Measurements from ENCODE around the gene SSTR3.

Gene SSTR3

DNA sequence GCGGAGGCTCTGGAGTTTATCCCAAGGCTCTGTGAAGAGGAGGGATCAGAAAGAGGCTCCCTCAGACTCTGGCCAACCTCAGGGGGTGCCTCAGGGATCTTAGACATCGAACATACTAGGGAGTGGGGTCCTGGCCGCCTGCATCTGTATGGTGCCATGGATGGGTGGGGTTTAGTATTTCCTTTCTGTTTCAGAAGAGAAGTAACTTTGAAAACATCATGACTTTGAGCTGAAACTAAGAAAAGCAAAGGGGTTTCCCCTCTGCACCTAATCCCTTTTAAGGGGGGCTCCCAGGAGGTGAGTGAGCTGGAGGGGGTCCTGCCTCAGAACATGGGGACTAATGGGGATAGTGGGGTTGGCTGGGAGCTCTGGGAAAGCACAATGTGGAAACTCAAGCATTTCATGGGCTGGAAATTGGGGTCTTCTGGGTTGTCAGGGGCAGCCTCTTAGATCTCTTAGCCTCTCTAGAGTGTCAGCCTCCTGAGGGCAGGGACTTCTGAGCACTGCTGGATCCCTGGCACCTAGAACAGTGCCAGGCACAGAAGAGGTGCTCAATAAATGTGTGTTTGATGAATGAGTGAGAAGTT lies 11.8 kb upstream of the SSTR3 start:
- Histone ChIP-seq H3K4me1 (ENCODE audit: insufficient read depth, low read length) (no peaks in the 10 kb centered on the region), H3K27me3 (ENCODE audit: control insufficient read depth in 1 of 2, insufficient read depth in 2 of 2, low read length in 2 of 2) (peaks cover 0 to 5% of the 10 kb centered on the region in 2 donors), H3K9me3 (ENCODE audit: low read length) (no peaks in the 10 kb centered on the region), H3K36me3 (ENCODE audit: insufficient read depth, low read length) (no peaks in the 10 kb centered on the region), H3K27ac (ENCODE audit: low read depth, low read length) (no peak overlapping the region), H3K4me3 (ENCODE audit: low read depth in 1 of 2, low read length in 2 of 2) (no peak overlapping the region), H3K9ac (ENCODE audit: low read length) (no peak overlapping the region)

DNA sequence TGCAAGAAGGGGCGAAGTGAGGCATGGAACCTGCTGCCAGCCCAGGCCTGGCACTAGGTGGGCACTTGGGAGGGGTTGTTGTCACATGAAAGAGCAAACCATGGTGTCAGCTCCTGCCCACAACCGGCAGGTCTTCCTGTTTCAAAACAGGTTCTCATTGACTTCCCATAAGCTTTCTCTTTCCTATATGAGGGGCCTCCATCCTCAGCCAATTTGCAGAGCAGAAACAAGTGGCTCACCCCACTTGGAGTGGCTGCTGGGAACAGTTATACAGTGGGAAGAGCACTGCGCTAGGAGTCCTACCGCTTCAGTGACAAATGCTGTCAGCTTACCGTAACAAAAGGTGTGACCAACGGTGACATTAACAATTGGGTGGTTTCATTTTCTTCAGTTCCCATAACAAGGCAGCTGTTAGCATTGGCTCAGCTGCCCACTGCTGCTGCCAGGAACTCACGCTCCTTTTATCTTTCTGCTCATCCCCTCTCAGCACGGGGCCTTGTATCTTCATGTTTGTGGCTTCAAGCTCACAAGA lies 10.2 kb upstream of the SSTR3 start:
- H3K4me3 ChIP-seq (ENCODE audit: low read depth in 1 of 2, low read length in 2 of 2) = no peak overlapping the region
- no peaks in the 10 kb centered on the region for H3K36me3 ChIP-seq (ENCODE audit: insufficient read depth, low read length)
- no peak overlapping the region for H3K9ac ChIP-seq (ENCODE audit: low read length)
- no peaks in the 10 kb centered on the region for H3K4me1 ChIP-seq (ENCODE audit: insufficient read depth, low read length)
- H3K27me3 ChIP-seq (ENCODE audit: control insufficient read depth in 1 of 2, insufficient read depth in 2 of 2, low read length in 2 of 2) = peaks cover 0 to 5% of the 10 kb centered on the region in 2 donors
- no peaks in the 10 kb centered on the region for H3K9me3 ChIP-seq (ENCODE audit: low read length)
- no peak overlapping the region for H3K27ac ChIP-seq (ENCODE audit: low read depth, low read length)

DNA sequence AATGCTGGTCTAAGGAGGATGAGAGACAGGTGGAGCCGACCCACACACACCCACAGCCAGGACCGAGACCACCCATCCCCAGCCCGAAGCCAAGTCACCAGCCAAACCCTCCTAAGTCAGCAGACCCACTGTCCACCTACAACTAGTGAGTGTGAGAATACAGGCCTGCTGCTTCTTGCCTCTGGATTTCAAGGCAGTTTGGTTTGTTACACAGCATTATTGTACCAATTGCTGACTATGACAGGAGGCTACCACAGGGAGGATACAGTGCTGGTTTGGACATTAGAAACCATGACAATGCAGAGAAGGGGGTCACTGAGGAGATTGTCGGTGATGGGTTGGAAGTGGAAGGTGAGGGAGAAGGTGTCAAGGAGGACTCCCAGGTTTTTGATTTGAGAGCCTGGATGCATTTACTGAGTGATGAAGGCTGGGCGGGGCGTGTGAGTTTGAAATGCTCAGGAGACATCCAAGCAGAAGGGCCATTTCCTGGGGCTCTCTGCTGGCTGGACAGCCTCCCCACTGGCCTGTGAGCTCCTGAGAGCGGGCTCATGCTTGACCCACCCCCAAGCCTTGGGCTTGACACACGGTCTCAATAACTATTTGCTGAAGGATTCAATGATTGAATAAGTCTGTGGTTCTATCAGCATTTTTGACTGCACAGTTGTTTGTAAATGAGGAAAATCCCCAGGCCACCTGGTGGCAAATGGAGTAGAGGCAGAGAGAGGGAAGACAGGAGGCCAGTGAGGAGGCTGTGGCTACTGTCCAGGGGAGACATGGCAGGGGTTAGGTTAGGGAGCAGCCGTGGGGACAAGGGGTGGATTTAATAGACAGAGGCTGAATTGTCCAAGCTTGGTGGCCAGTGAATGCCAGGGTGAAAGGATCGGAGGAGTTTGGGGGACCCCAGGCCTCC lies 9.4 kb upstream of the SSTR3 start:
- H3K36me3 ChIP-seq (ENCODE audit: insufficient read depth, low read length) = no peaks in the 10 kb centered on the region
- H3K27me3 ChIP-seq (ENCODE audit: control insufficient read depth in 1 of 2, insufficient read depth in 2 of 2, low read length in 2 of 2) = peaks cover 0 to 5% of the 10 kb centered on the region in 2 donors
- H3K9me3 ChIP-seq (ENCODE audit: low read length) = no peaks in the 10 kb centered on the region
- H3K4me1 ChIP-seq (ENCODE audit: insufficient read depth, low read length) = no peaks in the 10 kb centered on the region
- no peak overlapping the region for H3K27ac ChIP-seq (ENCODE audit: low read depth, low read length)
- no peak overlapping the region for H3K9ac ChIP-seq (ENCODE audit: low read length)
- no peak overlapping the region for H3K4me3 ChIP-seq (ENCODE audit: low read depth in 1 of 2, low read length in 2 of 2)

- no peak overlapping the region for H3K4me3 ChIP-seq (ENCODE audit: low read depth in 1 of 2, low read length in 2 of 2)
- no peak overlapping the region for H3K9ac ChIP-seq (ENCODE audit: low read length)
- H3K27me3 ChIP-seq (ENCODE audit: control insufficient read depth in 1 of 2, insufficient read depth in 2 of 2, low read length in 2 of 2) = peaks cover 0 to 5% of the 10 kb centered on the region in 2 donors
- no peaks in the 10 kb centered on the region for H3K36me3 ChIP-seq (ENCODE audit: insufficient read depth, low read length)
- H3K27ac ChIP-seq (ENCODE audit: low read depth, low read length) = no peak overlapping the region
- no peaks in the 10 kb centered on the region for H3K4me1 ChIP-seq (ENCODE audit: insufficient read depth, low read length)
- H3K9me3 ChIP-seq (ENCODE audit: low read length) = no peaks in the 10 kb centered on the region
These were observed 8.3 kb upstream of the SSTR3 start for GRCh38 chr22:37220543-37220981.

- Histone ChIP-seq H3K27ac (ENCODE audit: low read depth, low read length) (no peak overlapping the region), H3K9ac (ENCODE audit: low read length) (no peak overlapping the region), H3K9me3 (ENCODE audit: low read length) (no peaks in the 10 kb centered on the region), H3K4me3 (ENCODE audit: low read depth in 1 of 2, low read length in 2 of 2) (no peak overlapping the region), H3K36me3 (ENCODE audit: insufficient read depth, low read length) (no peaks in the 10 kb centered on the region), H3K4me1 (ENCODE audit: insufficient read depth, low read length) (no peaks in the 10 kb centered on the region), H3K27me3 (ENCODE audit: control insufficient read depth in 1 of 2, insufficient read depth in 2 of 2, low read length in 2 of 2) (peaks cover 0 to 5% of the 10 kb centered on the region in 2 donors)
These were observed 7.3 kb upstream of the SSTR3 start for GRCh38 chr22:37219533-37219932.

DNA sequence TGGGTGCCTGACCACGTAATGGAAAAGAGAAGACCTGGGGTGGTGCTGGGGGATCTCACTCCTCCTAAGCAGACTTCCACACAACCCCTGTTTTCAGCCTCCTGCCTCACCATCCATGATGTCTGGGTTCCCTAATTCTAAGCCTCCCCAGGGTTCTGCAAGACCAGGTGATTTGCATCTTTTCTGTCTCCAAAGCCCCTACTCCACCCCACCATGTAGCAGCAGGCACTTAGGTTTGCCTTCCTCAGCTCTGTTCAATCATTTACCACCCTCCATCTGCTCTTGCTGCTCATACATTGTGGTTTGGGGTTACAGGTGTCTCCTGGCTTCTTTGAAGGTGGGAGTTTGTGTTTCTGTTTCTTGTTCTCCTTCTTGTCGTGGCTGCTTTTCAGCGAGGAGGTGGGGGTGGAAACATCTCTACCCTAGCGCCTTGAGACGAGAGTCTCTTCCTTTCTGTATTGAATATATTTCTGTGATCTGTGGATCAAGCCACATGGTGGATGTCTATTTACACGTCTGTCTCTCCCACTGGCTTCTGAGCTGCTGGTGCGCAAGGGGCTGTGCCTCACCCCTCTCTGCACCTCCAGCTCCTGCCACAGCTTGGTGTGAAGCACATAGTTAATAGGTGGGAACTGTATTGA lies 6.6 kb upstream of the SSTR3 start:
- Histone ChIP-seq H3K27me3 (ENCODE audit: control insufficient read depth in 1 of 2, insufficient read depth in 2 of 2, low read length in 2 of 2) (peaks cover 0 to 5% of the 10 kb centered on the region in 2 donors), H3K9ac (ENCODE audit: low read length) (no peak overlapping the region), H3K4me1 (ENCODE audit: insufficient read depth, low read length) (no peaks in the 10 kb centered on the region), H3K36me3 (ENCODE audit: insufficient read depth, low read length) (no peaks in the 10 kb centered on the region), H3K9me3 (ENCODE audit: low read length) (no peaks in the 10 kb centered on the region), H3K4me3 (ENCODE audit: low read depth in 1 of 2, low read length in 2 of 2) (no peak overlapping the region), H3K27ac (ENCODE audit: low read depth, low read length) (no peak overlapping the region)

DNA sequence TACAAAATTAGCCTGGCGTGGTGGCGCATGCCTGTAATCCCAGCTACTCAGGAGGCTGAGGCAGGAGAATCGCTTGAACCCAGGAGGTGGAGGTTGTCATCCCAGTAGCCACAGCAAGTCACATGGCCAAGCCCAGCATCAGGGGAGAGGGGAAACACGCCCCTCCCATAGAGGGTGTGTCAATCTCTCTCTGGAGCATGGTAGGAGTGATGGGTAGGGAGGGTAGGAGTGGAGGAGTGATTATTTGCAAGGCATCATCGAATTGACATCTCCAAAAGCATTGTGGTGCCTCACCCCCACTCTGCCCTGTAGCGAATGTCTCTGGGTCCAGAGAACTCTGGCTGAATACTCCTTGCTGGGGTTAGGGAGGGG lies 6.1 kb upstream of the SSTR3 start:
- no peak overlapping the region for H3K27ac ChIP-seq (ENCODE audit: low read depth, low read length)
- no peak overlapping the region for H3K9ac ChIP-seq (ENCODE audit: low read length)
- no peak overlapping the region for H3K4me3 ChIP-seq (ENCODE audit: low read depth in 1 of 2, low read length in 2 of 2)
- H3K9me3 ChIP-seq (ENCODE audit: low read length) = no peaks in the 10 kb centered on the region
- H3K36me3 ChIP-seq (ENCODE audit: insufficient read depth, low read length) = no peaks in the 10 kb centered on the region
- H3K4me1 ChIP-seq (ENCODE audit: insufficient read depth, low read length) = no peaks in the 10 kb centered on the region
- H3K27me3 ChIP-seq (ENCODE audit: control insufficient read depth in 1 of 2, insufficient read depth in 2 of 2, low read length in 2 of 2) = peaks cover 0 to 10% of the 10 kb centered on the region in 2 donors

GRCh38 chr22:37215890-37216289 lies 3.6 kb upstream of the SSTR3 start:
- Histone ChIP-seq H3K27ac (ENCODE audit: low read depth, low read length) (no peak overlapping the region), H3K4me3 (ENCODE audit: low read depth in 1 of 2, low read length in 2 of 2) (no peak overlapping the region), H3K36me3 (ENCODE audit: insufficient read depth, low read length) (no peaks in the 10 kb centered on the region), H3K4me1 (ENCODE audit: insufficient read depth, low read length) (no peaks in the 10 kb centered on the region), H3K9ac (ENCODE audit: low read length) (no peak overlapping the region), H3K9me3 (ENCODE audit: low read length) (no peaks in the 10 kb centered on the region), H3K27me3 (ENCODE audit: control insufficient read depth in 1 of 2, insufficient read depth in 2 of 2, low read length in 2 of 2) (peaks cover 0 to 7% of the 10 kb centered on the region in 2 donors)

DNA sequence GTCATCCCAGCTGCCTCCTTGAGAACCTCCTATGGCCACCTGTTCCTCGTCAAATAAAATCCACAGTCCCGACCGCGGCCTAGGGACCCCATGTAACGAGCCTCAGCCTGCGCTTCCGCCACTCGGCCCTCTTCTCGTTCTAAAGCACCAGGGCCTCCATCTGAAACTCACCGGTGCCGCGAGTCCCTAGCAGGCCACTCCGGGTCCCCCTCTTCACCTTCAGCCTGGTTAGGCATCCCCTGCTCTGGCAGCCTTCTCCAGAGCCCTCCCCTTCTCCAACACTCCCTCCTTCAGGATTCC lies 2.4 kb upstream of the SSTR3 start:
- Histone ChIP-seq H3K9ac (ENCODE audit: low read length) (no peak overlapping the region), H3K9me3 (ENCODE audit: low read length) (no peaks in the 10 kb centered on the region), H3K36me3 (ENCODE audit: insufficient read depth, low read length) (no peaks in the 10 kb centered on the region), H3K4me3 (ENCODE audit: low read depth in 1 of 2, low read length in 2 of 2) (no peak overlapping the region), H3K27ac (ENCODE audit: low read depth, low read length) (no peak overlapping the region), H3K4me1 (ENCODE audit: insufficient read depth, low read length) (no peaks in the 10 kb centered on the region), H3K27me3 (ENCODE audit: control insufficient read depth in 1 of 2, insufficient read depth in 2 of 2, low read length in 2 of 2) (peaks cover 0 to 5% of the 10 kb centered on the region in 2 donors)

- peaks cover 0 to 5% of the 10 kb centered on the region in 2 donors for H3K27me3 ChIP-seq (ENCODE audit: control insufficient read depth in 1 of 2, insufficient read depth in 2 of 2, low read length in 2 of 2)
These were observed 1.9 kb upstream of the SSTR3 start for GRCh38 chr22:37213941-37214730.

More at GRCh38 chr22:37213941-37214730, 1.9 kb upstream of the SSTR3 start:
- Histone ChIP-seq H3K36me3 (ENCODE audit: insufficient read depth, low read length) (no peaks in the 10 kb centered on the region), H3K27ac (ENCODE audit: low read depth, low read length) (no peak overlapping the region), H3K9me3 (ENCODE audit: low read length) (no peaks in the 10 kb centered on the region), H3K4me1 (ENCODE audit: insufficient read depth, low read length) (no peaks in the 10 kb centered on the region), H3K4me3 (ENCODE audit: low read depth in 1 of 2, low read length in 2 of 2) (no peak overlapping the region), H3K9ac (ENCODE audit: low read length) (no peak overlapping the region)
